EL (cell line): ENCODE data around the gene HSPA12B.

Experiments
- DNase-seq: peaks from one replicate; pipeline ENCODE4 v3.0.0-alpha.2; 2016

The HSPA12B gene

DNA sequence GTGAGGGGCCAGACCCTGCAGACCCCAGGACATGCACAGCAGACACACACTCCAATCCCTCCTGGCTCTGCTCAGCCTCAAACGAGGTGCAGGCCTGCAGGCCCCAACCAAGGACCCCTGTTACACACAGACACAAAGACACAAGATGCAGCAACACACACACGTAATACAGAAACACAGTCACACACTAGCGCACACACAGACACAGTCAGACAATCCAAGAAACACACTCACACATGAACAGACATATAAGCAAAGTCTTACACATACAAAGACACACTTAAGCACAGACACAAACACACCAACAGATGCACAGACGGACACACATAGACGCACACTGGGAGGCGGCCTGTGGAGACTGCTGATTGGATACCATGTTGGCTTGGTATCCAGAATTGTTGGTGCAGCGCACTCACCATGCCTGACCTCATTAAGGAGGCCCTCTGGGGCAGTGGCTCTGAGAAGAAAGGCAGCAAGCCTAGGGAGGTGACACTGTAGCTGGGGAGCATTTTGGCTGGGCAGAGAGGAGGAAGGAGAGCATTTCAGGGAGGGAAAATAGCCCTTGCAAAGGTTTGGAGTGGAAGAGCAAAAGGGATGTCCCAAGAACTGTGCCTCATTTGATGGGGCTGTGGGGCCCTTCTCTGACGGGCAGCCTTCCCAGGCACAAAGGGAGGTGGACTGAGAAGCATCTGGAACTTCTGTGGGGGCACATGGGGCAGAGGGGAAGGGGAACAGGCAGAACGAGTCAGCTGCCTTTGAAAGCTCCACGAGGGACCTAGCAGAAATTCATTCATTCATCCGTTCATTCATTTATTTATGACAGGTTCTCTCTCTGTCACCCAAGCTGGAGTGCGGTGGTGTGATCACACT, 1.4 kb upstream of the HSPA12B start:
- DNase-seq: no peak

- no peak for DNase-seq
Measured at GRCh38 chr20:3731944-3732326, 550 bp upstream of the HSPA12B start.

- DNase-seq: no peak
Measured at GRCh38 chr20:3733119-3733995, 872 bp downstream of the HSPA12B start.

DNA sequence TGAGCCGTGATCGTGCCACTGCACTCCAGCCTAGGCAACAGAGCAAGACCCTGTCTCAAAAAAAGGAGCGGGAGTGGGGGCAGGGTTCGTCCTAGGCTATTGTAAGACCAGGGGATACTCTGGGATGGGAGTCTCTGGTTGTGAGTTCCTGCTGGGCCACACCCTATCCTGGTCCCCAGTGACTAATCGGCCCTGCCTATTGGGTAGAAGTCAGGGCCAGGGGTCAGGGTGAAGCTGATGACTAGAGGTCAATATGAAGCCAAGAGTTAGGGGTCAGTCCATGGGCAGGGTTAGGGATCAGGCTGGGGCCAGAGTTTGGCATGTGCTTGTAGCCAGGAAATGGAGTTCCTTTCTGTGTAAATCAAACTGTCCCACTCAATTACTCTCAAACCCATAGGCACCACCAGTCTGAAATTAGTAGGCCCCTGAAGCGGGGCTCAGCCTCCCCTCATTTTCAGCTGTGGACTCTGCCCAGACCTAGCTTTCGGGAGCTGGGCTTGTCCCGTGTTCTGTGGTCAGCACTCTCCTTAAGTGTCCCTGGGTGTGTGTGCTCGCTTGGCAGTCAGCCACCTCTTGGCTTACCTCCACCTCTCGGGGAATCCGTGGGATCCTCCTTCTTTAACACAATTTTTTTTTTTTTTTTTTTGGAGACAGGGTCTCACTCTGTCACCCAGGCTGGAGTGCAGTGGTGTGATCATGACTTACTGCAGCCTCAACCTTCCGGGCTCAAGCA, 1.8 kb downstream of the HSPA12B start:
- no peak for DNase-seq

DNA sequence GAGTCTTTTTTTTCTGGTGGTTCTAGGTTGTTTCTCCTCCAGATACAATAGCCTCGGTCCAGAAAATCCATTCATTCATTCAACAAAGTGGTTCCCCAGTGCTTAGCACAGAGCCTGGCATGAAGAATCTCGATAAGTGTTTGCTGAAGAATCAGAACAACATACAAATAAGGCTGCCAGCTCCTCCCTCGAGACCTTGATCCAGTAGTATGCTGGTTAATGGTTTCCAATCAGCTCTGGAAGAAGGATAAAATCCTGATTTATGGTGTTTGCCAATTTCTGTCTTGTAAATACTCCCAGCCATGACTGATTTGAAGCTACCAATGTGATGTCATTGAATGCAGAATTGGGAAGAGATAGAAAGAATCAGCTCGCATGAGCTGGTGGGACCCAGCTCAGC, 3.3 kb downstream of the HSPA12B start:
- no peak for DNase-seq

- no peak for DNase-seq
Measured at GRCh38 chr20:3738111-3739053, 5.9 kb downstream of the HSPA12B start.

DNA sequence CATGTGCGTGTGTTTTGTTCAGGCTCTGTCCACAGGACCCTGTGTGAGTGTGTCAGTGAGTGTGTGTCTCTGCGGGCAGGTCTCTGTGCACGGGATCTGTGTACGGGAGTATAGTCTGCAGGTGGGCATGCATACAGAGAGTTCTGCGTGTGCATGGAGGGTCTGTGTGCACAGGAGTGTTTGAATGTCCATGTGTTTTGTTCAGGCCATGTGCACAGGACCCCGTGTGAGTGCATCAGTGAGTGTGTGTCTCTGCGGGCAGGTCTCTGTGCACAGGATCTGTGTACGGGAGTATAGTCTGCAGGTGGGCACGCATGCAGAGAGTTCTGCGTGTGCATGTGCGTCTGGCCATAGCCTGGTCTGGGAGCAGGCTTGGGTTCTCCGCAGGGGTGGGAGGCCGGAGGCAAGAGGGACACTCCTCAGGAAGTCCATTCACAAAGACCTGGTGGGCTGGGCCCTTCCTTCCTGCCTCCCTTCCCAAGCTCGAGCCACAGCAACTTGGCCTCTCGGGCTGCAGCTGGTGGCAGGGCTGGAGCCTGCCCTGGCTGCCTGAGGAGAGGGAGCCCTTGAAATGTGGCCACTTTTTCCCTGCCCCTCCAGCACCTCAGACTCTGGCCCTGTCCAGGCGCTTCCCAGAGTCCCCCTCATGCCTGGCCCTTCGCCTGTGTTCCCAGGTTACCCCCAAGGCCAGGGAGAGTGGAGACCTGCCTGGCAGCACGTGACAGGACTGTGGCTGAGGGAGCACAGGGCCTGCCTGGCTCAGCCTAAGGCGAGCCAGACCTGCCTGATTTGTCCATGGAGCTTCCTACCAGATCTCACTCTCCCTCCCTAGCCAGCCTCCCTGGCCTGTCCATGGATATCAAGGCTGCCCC, 6.8 kb downstream of the HSPA12B start:
- no peak for DNase-seq

DNA sequence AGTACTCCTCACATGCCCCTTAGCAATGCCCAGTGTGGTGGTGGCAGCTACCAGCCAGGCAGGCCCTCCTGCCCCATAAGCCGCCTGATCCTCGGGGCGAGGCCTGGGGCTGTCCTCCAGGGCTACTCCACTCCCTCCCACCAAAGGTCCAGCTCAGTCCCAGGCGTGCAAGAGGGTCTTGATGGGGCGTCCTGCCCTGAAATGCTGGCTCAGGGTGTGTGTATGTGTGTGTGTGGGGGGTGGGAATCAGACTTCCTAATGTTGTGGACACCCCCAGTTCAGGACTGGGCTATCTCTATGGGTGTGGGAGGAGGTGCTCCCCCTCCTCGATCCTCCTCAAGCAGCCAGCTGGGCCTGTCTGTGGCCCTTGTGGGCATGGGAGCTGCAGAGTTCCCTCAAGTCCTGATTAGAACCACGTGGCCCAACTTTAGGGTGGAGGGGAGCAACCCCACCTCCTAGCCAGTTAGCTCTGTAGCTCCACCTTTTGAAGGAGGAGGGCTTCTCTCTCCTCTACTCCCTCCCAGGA, 7.5 kb downstream of the HSPA12B start:
- no peak for DNase-seq

- no peak for DNase-seq
Measured at GRCh38 chr20:3740615-3741301, 8.3 kb downstream of the HSPA12B start.

GRCh38 chr20:3741836-3742458, 9.5 kb downstream of the HSPA12B start:
- DNase-seq: no peak

GRCh38 chr20:3743251-3743650, 10.8 kb downstream of the HSPA12B start:
- no peak for DNase-seq

DNA sequence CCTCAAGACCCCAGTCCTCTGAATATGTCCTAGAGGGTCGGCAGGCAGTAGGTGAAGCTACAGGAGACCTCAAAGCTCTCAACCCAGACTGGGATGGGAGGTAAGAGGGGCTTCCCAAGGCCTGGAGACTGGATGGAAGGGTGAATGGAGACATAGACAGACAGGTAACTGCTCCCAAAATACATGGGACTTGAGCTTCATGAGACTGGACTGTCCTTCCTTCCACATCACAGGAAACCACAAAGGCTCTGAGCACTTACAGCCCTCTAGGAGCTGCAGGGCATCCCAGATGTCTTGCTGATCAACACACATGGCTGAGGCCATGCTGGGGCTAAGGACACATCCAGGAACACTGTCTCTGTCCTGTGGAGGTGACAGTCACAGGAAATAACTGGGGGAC, 11.6 kb downstream of the HSPA12B start:
- DNase-seq: no peak

DNA sequence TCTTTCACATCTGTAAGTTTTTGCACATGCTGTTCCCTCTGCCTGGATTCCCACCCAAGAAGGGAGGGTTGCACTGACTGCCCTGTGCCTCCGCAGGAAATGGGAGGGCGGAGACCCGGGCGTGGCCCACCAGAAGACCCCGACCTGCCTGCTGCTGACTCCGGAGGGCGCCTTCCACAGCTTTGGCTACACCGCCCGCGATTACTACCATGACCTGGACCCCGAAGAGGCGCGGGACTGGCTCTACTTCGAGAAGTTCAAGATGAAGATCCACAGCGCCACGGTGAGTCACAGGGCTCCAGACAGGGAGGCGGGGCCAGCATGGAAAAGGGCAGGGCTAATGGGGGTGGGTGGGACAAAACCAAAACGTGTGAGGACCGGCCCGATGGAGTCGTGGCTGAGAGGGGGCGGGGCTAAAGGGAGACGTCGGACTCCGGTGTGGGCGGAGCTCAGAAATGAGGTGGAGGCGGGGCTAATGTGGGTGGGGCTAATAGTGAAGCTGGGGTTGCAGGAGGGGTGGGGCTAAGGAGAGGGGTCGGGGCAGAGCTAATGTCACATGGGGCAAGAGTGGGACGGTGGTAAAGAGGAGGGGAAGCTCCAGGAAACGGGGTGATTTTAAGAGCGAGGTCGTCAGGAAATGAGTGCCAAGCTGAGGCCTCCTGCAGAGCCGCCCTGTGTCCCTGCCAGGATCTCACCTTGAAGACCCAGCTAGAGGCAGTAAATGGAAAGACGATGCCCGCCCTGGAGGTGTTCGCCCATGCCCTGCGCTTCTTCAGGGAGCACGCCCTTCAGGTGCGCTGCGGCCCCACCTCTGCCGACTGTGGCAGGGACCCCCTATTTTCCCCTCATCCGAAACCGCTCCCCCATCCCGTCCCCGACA, 12.6 kb downstream of the HSPA12B start:
- DNase-seq: no peak

DNA sequence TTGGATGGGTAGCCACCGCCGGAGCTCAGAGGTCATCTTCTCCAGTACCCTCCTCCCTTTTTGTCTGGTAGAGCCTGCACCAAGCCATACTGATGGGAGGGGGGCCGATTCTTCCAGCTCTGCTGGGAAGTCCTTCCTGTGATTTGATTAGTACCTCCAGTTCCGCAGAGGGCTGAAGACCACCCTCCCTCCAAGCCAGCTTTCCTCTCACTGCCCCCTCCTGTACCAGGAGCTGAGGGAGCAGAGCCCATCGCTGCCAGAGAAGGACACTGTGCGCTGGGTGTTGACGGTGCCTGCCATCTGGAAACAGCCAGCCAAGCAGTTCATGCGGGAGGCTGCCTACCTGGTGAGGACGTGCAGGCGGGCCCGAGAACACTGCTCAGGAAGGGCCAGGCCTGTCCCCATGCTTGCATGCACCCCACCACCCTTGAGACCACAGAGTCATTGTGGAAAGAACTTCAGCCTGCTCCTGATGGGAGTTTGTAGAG, 13.2 kb downstream of the HSPA12B start:
- no peak for DNase-seq

GRCh38 chr20:3747471-3747870, 15.0 kb downstream of the HSPA12B start:
- DNase-seq: no peak

DNA sequence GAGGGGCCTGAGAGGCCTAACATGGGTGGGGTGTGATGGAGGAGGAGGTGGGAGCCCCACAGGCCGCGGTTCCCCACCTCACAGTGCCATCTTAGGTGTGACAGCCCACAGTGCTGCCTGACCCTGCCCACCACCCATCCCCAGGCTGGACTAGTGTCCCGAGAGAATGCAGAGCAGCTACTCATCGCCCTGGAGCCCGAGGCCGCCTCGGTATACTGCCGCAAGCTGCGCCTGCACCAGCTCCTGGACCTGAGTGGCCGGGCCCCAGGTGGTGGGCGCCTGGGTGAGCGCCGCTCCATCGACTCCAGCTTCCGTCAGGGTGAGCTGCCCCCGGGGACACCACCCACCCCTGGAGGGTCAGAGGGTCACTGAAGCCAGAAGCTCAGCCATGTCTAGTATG, 15.6 kb downstream of the HSPA12B start:
- no peak for DNase-seq

DNA sequence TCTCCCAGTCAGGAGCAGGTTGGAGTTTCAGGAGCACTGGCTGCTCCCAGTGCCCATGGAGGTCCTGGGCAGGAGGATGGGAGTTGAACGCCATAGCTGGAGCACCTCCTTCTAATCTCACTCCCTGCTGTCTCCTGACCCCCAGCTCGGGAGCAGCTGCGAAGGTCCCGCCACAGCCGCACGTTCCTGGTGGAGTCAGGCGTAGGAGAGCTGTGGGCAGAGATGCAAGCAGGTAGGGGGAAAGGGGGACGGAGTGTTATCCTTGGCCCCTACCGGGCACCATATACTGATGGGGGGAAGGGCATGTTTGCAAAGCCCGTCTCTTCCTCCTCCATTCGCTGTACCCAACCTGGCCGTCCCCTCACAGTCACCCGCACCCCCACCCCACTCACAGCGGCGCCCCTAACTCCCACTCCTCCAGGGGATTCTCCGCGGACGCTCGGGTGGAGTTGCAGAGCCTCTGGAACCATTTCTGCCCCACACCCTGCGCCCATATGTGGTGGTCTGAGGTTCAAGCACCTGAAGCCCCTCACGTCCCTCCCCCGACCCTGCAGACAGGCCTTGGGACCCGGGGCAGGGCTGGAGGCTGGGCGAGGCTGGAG, 16.7 kb downstream of the HSPA12B start:
- no peak for DNase-seq
